ENCODE data around the gene EDEM2.

EDEM2 gene

GRCh38 chr20:35174458-35175216 lies 27.5 kb upstream of the EDEM2 start:
- no peak overlapping the region for H3K9ac ChIP-seq (ENCODE audit: low read length)
- H3K27ac ChIP-seq (ENCODE audit: low read length), result no peak overlapping the region
- H2AFZ ChIP-seq (ENCODE audit: low read length), result no peak overlapping the region
- no peaks in the 10 kb centered on the region for H3K79me2 ChIP-seq (ENCODE audit: low read length)
- H3F3A ChIP-seq (ENCODE audit: insufficient read depth, low read length), result no peaks in the 10 kb centered on the region
- H3K36me3 ChIP-seq (replicated peaks; ENCODE audit: insufficient read depth, low read length), result no peaks in the 10 kb centered on the region
- H3K4me1 ChIP-seq (ENCODE audit: low read length), result no peaks in the 10 kb centered on the region
- H3K27me3 ChIP-seq (replicated peaks; ENCODE audit: insufficient read depth, low read length), result no peaks in the 10 kb centered on the region
- H3K4me3 ChIP-seq (ENCODE audit: low read length), result no peak overlapping the region
- H4K20me1 ChIP-seq (ENCODE audit: insufficient read depth, low read length), result no peaks in the 10 kb centered on the region
- TF ChIP-seq EZH2 (optimal IDR thresholded peaks at IDR 0.05; ENCODE audit: low read depth, low read length) (no peak), CTCF (IDR thresholded peaks at IDR 0.05; ENCODE audit: low read length) (no peak), EZH2phosphoT487 (IDR thresholded peaks at IDR 0.05; ENCODE audit: low read length) (no peak)
- no peaks in the 10 kb centered on the region for H3K9me3 ChIP-seq (replicated peaks; ENCODE audit: insufficient read depth, low read length)
- DNase-seq, result no peak
- no peak overlapping the region for H3K4me2 ChIP-seq (ENCODE audit: low read depth, low read length)
- H3K9me2 ChIP-seq (replicated peaks; ENCODE audit: insufficient read depth, low read length), result no peaks in the 10 kb centered on the region

- Histone ChIP-seq H3F3A (ENCODE audit: insufficient read depth, low read length) (no peaks in the 10 kb centered on the region), H2AFZ (ENCODE audit: low read length) (no peak overlapping the region), H3K4me3 (ENCODE audit: low read length) (no peak overlapping the region), H3K9me2 (replicated peaks; ENCODE audit: insufficient read depth, low read length) (no peaks in the 10 kb centered on the region), H3K27ac (ENCODE audit: low read length) (no peak overlapping the region), H4K20me1 (ENCODE audit: insufficient read depth, low read length) (no peaks in the 10 kb centered on the region), H3K9me3 (replicated peaks; ENCODE audit: insufficient read depth, low read length) (no peaks in the 10 kb centered on the region), H3K4me2 (ENCODE audit: low read depth, low read length) (no peak overlapping the region), H3K36me3 (replicated peaks; ENCODE audit: insufficient read depth, low read length) (no peaks in the 10 kb centered on the region), H3K9ac (ENCODE audit: low read length) (no peak overlapping the region), H3K27me3 (replicated peaks; ENCODE audit: insufficient read depth, low read length) (no peaks in the 10 kb centered on the region), H3K79me2 (ENCODE audit: low read length) (no peaks in the 10 kb centered on the region), H3K4me1 (ENCODE audit: low read length) (no peaks in the 10 kb centered on the region)
- TF ChIP-seq EZH2 (optimal IDR thresholded peaks at IDR 0.05; ENCODE audit: low read depth, low read length) (no peak), CTCF (IDR thresholded peaks at IDR 0.05; ENCODE audit: low read length) (no peak), EZH2phosphoT487 (IDR thresholded peaks at IDR 0.05; ENCODE audit: low read length) (no peak)
- DNase-seq, result no peak
Observed at GRCh38 chr20:35173576-35174192, 26.5 kb upstream of the EDEM2 start.

GRCh38 chr20:35172434-35172806 lies 25.3 kb upstream of the EDEM2 start:
- no peaks in the 10 kb centered on the region for H3K79me2 ChIP-seq (ENCODE audit: low read length)

More at GRCh38 chr20:35172434-35172806, 25.3 kb upstream of the EDEM2 start:
- Histone ChIP-seq H3K27me3 (replicated peaks; ENCODE audit: insufficient read depth, low read length) (no peaks in the 10 kb centered on the region), H3K27ac (ENCODE audit: low read length) (no peak overlapping the region), H2AFZ (ENCODE audit: low read length) (no peak overlapping the region), H3F3A (ENCODE audit: insufficient read depth, low read length) (no peaks in the 10 kb centered on the region), H3K36me3 (replicated peaks; ENCODE audit: insufficient read depth, low read length) (no peaks in the 10 kb centered on the region), H4K20me1 (ENCODE audit: insufficient read depth, low read length) (no peaks in the 10 kb centered on the region), H3K9me3 (replicated peaks; ENCODE audit: insufficient read depth, low read length) (no peaks in the 10 kb centered on the region), H3K9me2 (replicated peaks; ENCODE audit: insufficient read depth, low read length) (no peaks in the 10 kb centered on the region), H3K9ac (ENCODE audit: low read length) (no peak overlapping the region), H3K4me3 (ENCODE audit: low read length) (no peak overlapping the region), H3K4me1 (ENCODE audit: low read length) (no peaks in the 10 kb centered on the region), H3K4me2 (ENCODE audit: low read depth, low read length) (no peak overlapping the region)
- no peak for DNase-seq
- TF ChIP-seq EZH2 (optimal IDR thresholded peaks at IDR 0.05; ENCODE audit: low read depth, low read length) (no peak), CTCF (IDR thresholded peaks at IDR 0.05; ENCODE audit: low read length) (no peak), EZH2phosphoT487 (IDR thresholded peaks at IDR 0.05; ENCODE audit: low read length) (no peak)
